PC-3 (cell line): ENCODE data around the gene FLNC. TPM values are rescaled to one million over a fixed set of nuclear protein-coding genes. Genes with fewer than 3 reads are reported as not detected.
A peak's percentile ranks its signal among the peaks of the same experiment; 100 is the strongest.

Experiments used
- ATAC-seq: fragments of 200-7000 bp; cut with Tn5 transposase; 2 replicates; pipeline ENCODE4 v1.9.1; 2020; ENCODE audit warnings: mild to moderate bottlenecking, moderate library complexity
- BruUV-seq: library from RNA; stranded (reverse); fragments of 400-500 nt; replicated peaks from 2 replicates; lab custom pipeline; 2021; lab: Mats Ljungman, UMichigan
- CTCF ChIA-PET: fragments of 300-600 bp; sonication (Branson Sonifier 250); formaldehyde crosslinking; loops from one replicate; lab custom pipeline; 2022; ENCODE audit warnings: antibody characterized with exemption; lab: Charles Lee
- POLR2A ChIA-PET: fragments of 300-600 bp; sonication (Branson Sonifier 250); formaldehyde crosslinking; loops from one replicate; lab custom pipeline; 2022; ENCODE audit warnings: antibody characterized with exemption; ENCODE audit not compliant: unreplicated experiment; lab: Charles Lee
- DNase-seq: peaks from one replicate; pipeline ENCODE4 v3.0.0-alpha.2; 2015
- H2AFZ ChIP-seq: fragments of 300-600 bp; sonication (generic); 2 replicates; pipeline ENCODE4 v1.6.0; 2016; ENCODE audit warnings: antibody characterized with exemption, low read length
- H3F3A ChIP-seq: fragments of 300-600 bp; sonication (generic); one replicate; pipeline ENCODE4 v1.6.0; 2017; ENCODE audit warnings: antibody characterized with exemption, low read length, control low read depth, mild to moderate bottlenecking; ENCODE audit not compliant: unreplicated experiment
- H3K27ac ChIP-seq: fragments of 300-600 bp; sonication (generic); 2 replicates; pipeline ENCODE4 v1.5.1; 2016; ENCODE audit warnings: mild to moderate bottlenecking, low read length
- H3K27me3 ChIP-seq: fragments of 300-600 bp; sonication (generic); 2 replicates; pipeline ENCODE4 v1.6.1; 2016; ENCODE audit warnings: low read length, mixed read lengths
- H3K36me3 ChIP-seq: fragments of 300-600 bp; sonication (generic); 2 replicates; pipeline ENCODE4 v1.6.1; 2016; ENCODE audit warnings: low read depth, mixed run types, low read length, mixed read lengths
- H3K4me1 ChIP-seq: fragments of 300-600 bp; sonication (generic); 2 replicates; pipeline ENCODE4 v1.5.1; 2016; ENCODE audit warnings: low read length; ENCODE audit not compliant: insufficient read depth
- H3K4me2 ChIP-seq: fragments of 300-600 bp; sonication (generic); 2 replicates; pipeline ENCODE4 v1.6.0; 2016; ENCODE audit warnings: low read length
- H3K4me3 ChIP-seq: fragments of 300-600 bp; sonication (generic); 2 replicates; pipeline ENCODE4 v1.5.1; 2016; ENCODE audit warnings: mild to moderate bottlenecking, low read length, mixed read lengths
- H3K79me2 ChIP-seq: fragments of 300-600 bp; sonication (generic); 2 replicates; pipeline ENCODE4 v1.6.1; 2017; ENCODE audit warnings: low read length, mixed read lengths
- H3K9ac ChIP-seq: fragments of 300-600 bp; sonication (generic); 2 replicates; pipeline ENCODE4 v1.6.0; 2016; ENCODE audit warnings: mild to moderate bottlenecking, low read length
- H3K9me2 ChIP-seq: fragments of 300-600 bp; sonication (generic); replicated peaks from 2 replicates; pipeline ENCODE4 v1.6.1; 2016; ENCODE audit warnings: mixed run types, low read length, mixed read lengths
- H3K9me3 ChIP-seq: fragments of 300-600 bp; sonication (generic); 2 replicates; pipeline ENCODE4 v1.6.1; 2016; ENCODE audit warnings: low read length, mixed read lengths
- H4K20me1 ChIP-seq: fragments of 300-600 bp; sonication (generic); 2 replicates; pipeline ENCODE4 v1.6.1; 2016; ENCODE audit warnings: low read length, mixed read lengths
- EZH2 ChIP-seq: fragments of 300-600 bp; sonication (generic); IDR thresholded peaks from one replicate; pipeline ENCODE4 v1.6.1; 2017; ENCODE audit warnings: antibody characterized with exemption, mild to moderate bottlenecking, low read length; ENCODE audit not compliant: unreplicated experiment
- EZH2phosphoT487 ChIP-seq: fragments of 300-600 bp; sonication (generic); IDR thresholded peaks from 2 replicates; pipeline ENCODE4 v1.6.1; 2018; ENCODE audit warnings: mild to moderate bottlenecking, antibody characterized with exemption, low read length, borderline replicate concordance
- intact Hi-C: fragments of 100-400 bp; cut with micrococcal nuclease; formaldehyde crosslinking; loops from 2 replicates; pipeline ENCODE4 v1.9.0; 2023
- total RNA-seq: library from RNA; depleted of rRNA; stranded (reverse); fragments of >200 nt; gene quantifications from 2 replicates; pipeline ENCODE4 v1.2.3, GENCODE V29; 2014
- TF ChIP-seq, protein P1 (sequence below): fragments of 300-600 bp; sonication (generic); conservative IDR thresholded peaks from 2 replicates; pipeline ENCODE4 v1.5.1; 2017; ENCODE audit warnings: antibody characterized with exemption, low read depth, mild to moderate bottlenecking, low read length

Gene FLNC
- total RNA-seq, 1 experiment from 2014 or later: 88.7 TPM

DNA sequence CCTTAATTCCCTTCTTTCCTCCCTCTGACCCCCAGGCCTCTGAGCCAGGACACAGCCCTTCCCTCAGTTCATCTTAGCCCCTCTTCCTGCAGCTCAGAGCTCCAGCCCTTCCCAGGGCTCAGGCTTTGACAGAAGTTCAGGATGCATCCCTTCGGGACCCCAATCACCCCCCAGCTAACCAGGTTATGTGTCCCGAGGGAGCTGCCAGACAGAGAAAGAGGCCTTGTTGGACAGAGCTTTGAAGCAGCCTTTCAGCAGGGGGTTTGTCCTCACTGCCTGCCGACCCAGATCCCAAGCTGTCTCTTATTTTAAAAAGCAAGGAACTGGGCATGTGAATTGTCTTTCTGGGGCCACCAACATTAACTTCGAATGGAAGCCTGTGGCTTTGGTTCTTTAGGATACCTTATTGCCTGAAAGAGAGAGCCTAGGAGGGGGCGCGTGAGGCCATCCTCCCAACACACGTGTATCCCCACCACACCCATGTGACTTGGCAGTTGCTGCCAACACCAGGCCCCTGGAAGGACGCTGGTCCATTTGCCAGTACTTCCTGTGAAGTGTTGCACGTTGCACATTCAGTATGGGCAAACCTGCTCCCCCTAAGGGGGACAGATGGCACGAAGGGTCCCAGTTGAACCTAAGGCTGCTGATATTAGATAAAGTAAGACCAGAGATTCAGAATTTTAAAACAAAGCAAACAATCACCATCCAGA, 37.6 kb upstream of the FLNC start:
- ATAC-seq: no peak
- H4K20me1 ChIP-seq: no peaks in the 10 kb centered on the region
- peak overlapping the region; percentile 99; the same call in 1 of the 2 replicates for H3K4me2 ChIP-seq
- no peaks in the 10 kb centered on the region for H3K79me2 ChIP-seq
- no peaks in the 10 kb centered on the region for H3K4me1 ChIP-seq
- CTCF ChIA-PET: interaction anchor here (0.5 kb wide), 1 partner anchor 139 kb away, joined by 3 read pairs; no protein-coding TSS in a partner anchor
- H3K27me3 ChIP-seq: no peaks in the 10 kb centered on the region
- H3K27ac ChIP-seq: no peak overlapping the region
- H3K9me2 ChIP-seq: no peaks in the 10 kb centered on the region
- no peak overlapping the region for H2AFZ ChIP-seq
- no peak for DNase-seq
- intact Hi-C loops: loop anchor here (5.0 kb wide), 1 partner anchor 90 kb away; no protein-coding TSS in a partner anchor
- no peak overlapping the region for H3K9ac ChIP-seq
- H3K9me3 ChIP-seq: no peaks in the 10 kb centered on the region
- TF ChIP-seq, protein P1, sequence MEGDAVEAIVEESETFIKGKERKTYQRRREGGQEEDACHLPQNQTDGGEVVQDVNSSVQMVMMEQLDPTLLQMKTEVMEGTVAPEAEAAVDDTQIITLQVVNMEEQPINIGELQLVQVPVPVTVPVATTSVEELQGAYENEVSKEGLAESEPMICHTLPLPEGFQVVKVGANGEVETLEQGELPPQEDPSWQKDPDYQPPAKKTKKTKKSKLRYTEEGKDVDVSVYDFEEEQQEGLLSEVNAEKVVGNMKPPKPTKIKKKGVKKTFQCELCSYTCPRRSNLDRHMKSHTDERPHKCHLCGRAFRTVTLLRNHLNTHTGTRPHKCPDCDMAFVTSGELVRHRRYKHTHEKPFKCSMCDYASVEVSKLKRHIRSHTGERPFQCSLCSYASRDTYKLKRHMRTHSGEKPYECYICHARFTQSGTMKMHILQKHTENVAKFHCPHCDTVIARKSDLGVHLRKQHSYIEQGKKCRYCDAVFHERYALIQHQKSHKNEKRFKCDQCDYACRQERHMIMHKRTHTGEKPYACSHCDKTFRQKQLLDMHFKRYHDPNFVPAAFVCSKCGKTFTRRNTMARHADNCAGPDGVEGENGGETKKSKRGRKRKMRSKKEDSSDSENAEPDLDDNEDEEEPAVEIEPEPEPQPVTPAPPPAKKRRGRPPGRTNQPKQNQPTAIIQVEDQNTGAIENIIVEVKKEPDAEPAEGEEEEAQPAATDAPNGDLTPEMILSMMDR: no peak
- no peak for TF ChIP-seq EZH2phosphoT487
- TF ChIP-seq EZH2: no peak
- BruUV-seq: TSS peak; percentile 38
- no peaks in the 10 kb centered on the region for H3F3A ChIP-seq
- POLR2A ChIA-PET: no interaction called here
- H3K36me3 ChIP-seq: no peaks in the 10 kb centered on the region
- no peak overlapping the region for H3K4me3 ChIP-seq

DNA sequence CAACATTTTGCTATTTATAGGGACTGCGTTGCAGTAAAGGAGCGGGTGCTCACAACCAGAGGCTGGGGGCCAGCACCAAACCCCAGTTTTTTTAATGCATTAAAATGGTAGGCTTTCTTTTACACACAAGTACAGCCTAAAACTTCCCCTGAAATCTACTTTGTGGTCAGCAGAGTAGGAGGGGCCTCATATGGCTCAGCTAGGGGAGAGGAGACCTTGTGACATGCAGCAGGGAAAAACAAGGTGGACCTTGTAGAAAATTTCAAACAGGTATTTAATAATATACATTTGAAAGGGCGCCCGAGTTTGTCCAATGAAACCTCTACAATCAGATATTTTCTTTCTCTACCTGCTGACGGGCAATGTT, 37.0 kb upstream of the FLNC start:
- BruUV-seq: no TSS peak
- H3K9me2 ChIP-seq: no peaks in the 10 kb centered on the region
- no peaks in the 10 kb centered on the region for H3K4me1 ChIP-seq
- H2AFZ ChIP-seq: no peak overlapping the region
- TF ChIP-seq EZH2 (no peak), EZH2phosphoT487 (no peak)
- TF ChIP-seq, protein P1: no peak
- H3K27ac ChIP-seq: no peak overlapping the region
- ChIA-PET CTCF (no interaction called here), POLR2A (no interaction called here)
- H3K9ac ChIP-seq: no peak overlapping the region
- H4K20me1 ChIP-seq: no peaks in the 10 kb centered on the region
- intact Hi-C loops: loop anchor here (5.0 kb wide), 1 partner anchor 89 kb away; no protein-coding TSS in a partner anchor
- H3K9me3 ChIP-seq: no peaks in the 10 kb centered on the region
- no peaks in the 10 kb centered on the region for H3K36me3 ChIP-seq
- H3K79me2 ChIP-seq: no peaks in the 10 kb centered on the region
- DNase-seq (no peak), ATAC-seq (no peak)
- no peak overlapping the region for H3K4me2 ChIP-seq
- H3K27me3 ChIP-seq: no peaks in the 10 kb centered on the region
- no peak overlapping the region for H3K4me3 ChIP-seq
- H3F3A ChIP-seq: no peaks in the 10 kb centered on the region

DNA sequence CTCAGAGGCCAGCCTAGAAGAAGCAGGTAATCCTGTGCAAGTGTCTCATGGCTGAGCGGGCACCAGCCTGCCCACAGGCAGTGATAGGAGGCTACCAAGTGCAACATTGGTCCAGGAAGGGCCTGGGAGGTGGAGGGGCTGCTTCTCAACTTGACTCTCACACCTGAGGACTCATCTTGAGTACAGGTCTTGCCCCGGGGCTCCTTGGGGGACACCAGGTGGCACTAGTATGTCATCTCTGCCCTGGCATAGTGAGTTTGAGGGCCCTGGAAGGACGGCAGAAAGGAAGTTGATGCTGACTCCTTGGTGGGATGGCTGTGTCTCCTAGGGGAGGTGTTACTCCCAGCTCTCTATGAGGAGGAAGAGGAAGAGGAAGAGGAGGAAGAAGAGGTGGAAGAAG, 36.2 kb upstream of the FLNC start:
- CTCF ChIA-PET: interaction anchor here (1.1 kb wide), 1 partner anchor 47 kb away, joined by 3 read pairs; no protein-coding TSS in a partner anchor
- Histone ChIP-seq H4K20me1 (no peaks in the 10 kb centered on the region), H3F3A (no peaks in the 10 kb centered on the region), H3K9me3 (no peaks in the 10 kb centered on the region), H3K36me3 (no peaks in the 10 kb centered on the region), H3K27ac (no peak overlapping the region), H3K4me1 (no peaks in the 10 kb centered on the region), H3K4me3 (no peak overlapping the region), H3K27me3 (no peaks in the 10 kb centered on the region), H3K9me2 (no peaks in the 10 kb centered on the region), H3K9ac (no peak overlapping the region), H3K79me2 (no peaks in the 10 kb centered on the region), H3K4me2 (no peak overlapping the region), H2AFZ (no peak overlapping the region)
- no peak for TF ChIP-seq EZH2phosphoT487
- TF ChIP-seq, protein P1: peak; percentile 42
- POLR2A ChIA-PET: no interaction called here
- DNase-seq (peak; percentile 16), ATAC-seq (0 out of 2 replicates have a peak, but pooled peaks have one; percentile 8)
- intact Hi-C loops: loop anchor here (5.0 kb wide), 1 partner anchor 88 kb away; no protein-coding TSS in a partner anchor
- no TSS peak for BruUV-seq
